GM21447 (cell line): Measurements from ENCODE around the gene ONECUT1.

Experiments
- ATAC-seq: cut with Tn5 transposase; IDR thresholded peaks from one replicate; pipeline ENCODE4 v1.9.1; 2021; ENCODE audit not compliant: unreplicated experiment

ONECUT1 gene

DNA sequence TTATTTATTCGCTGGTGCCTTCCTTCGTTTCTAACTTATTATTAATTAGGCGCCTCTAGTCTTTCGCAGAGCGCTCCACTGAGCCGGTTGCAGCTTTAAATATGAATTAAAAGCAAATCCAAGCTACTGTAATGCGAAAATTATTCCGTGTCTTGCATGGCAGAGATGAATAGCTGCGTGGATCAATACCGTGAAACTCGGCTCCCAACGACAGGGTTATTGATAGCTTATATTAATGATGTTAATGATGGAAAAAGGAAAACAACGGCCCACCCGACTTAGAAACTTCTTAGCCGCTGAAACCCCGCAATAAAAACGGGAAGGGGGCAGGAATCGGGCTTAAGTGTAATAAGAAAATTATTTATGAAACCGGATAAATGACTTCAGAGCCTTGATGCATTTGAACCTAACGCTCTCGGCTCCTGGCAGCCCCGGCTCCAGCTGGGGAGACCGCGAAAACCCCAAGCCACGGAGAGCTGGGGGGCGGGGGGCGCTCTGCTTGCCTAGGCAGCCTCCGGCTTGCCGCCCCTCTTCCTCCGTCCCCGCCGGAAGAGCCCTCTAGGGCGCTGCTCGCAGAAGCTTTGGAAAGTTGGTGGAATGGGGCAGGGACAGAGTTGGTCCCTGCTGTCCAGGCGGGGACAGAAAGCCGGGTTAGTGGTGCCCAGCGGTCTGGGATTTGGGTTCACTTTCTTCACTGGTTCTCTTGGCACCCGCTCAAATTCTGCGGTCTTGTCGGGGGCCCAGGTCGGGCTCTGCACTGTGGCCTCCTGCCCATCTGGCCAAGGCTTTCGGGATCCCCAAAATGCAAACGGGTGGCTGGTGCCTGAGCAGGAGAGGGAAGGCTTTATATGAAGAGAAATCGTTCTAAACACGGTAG lies 7.7 kb upstream of the ONECUT1 start:
- ATAC-seq: no peak

DNA sequence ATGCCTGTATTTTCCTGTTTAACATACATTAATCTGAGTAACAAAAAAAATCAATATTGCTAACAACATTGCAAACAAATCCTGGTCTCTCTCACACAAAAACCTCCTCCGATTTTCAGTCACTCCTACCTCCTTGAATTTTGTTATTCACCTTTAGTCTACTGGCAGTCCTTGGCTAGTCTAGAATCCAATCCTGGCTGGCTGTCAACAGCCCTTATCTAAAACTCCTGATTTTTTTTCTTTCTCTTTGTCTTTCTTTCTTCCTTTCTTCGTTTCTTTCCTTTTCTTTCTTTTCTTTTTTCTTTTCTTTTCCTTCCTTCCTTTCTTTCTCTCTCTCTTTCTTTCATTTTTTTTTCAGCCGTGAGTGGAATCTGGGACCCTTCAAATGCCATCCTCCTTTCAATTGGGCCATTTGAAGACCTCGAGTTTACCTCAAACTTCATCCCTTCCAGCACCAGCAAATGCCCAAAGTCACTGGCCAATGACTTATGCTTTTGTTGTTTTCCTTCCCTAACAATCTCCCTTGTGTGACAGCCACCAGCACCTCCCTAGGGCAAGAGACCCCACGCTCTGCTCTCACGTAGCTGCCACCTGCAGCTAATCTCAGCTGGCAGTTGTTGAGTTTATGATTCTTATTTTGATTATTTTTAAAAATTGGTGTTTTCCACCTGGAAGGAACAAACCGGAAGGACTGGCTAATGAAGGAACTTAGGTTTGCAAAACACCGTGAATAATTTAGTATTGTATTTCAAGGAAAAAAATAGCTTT lies 6.8 kb upstream of the ONECUT1 start:
- ATAC-seq: no peak

DNA sequence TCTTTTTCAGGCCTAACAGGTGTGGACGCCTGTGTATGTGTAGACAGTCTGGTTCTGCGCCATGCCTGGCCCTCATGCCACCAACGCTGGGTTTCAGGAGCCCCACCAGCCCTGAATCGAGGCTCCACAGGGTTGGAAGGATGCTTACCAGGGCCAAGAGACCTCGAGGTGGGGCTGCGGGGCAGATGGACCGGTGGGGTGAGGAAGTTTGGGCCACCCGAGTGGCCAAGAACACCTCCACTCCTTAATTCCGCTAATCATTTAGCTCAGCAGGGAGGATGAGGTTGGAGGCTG lies 6.0 kb upstream of the ONECUT1 start:
- ATAC-seq: no peak

DNA sequence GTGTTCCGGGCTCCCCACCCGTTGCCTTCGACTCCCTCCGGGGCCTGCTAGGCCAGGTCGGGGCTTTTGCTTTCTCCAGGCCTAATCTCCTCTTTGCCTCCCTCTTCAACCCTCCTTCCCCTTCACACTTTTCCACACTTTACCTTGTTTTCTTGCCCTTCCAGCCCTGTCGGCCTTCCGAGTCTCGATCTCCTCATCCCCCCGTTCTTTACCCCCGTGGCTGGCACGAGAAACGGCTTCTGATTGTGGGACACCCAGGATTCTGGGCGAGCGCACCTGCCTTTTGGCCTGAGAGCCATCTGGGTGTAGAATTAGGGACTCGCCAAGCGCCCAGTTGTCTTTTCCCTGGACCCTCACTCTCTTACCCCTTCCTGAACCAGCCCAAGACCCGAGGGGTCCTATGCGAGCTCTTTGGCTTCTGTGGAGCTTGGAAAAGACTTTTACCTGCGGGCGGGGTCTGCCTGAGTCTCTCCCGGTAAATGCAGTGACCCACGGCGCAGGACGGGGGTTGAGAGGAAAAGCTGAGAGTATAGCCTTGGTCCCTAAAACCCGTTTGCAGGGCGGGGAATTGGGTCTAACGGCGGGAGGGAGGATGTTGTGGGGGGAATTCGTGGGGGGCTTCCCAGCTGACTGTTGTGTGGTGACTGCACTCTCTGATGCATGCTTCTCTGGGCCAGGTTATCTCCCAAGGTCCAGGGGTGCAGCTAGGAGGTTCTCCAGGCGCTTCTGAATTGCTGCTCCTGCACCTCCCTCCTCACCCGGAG lies 5.5 kb upstream of the ONECUT1 start:
- ATAC-seq: no peak

DNA sequence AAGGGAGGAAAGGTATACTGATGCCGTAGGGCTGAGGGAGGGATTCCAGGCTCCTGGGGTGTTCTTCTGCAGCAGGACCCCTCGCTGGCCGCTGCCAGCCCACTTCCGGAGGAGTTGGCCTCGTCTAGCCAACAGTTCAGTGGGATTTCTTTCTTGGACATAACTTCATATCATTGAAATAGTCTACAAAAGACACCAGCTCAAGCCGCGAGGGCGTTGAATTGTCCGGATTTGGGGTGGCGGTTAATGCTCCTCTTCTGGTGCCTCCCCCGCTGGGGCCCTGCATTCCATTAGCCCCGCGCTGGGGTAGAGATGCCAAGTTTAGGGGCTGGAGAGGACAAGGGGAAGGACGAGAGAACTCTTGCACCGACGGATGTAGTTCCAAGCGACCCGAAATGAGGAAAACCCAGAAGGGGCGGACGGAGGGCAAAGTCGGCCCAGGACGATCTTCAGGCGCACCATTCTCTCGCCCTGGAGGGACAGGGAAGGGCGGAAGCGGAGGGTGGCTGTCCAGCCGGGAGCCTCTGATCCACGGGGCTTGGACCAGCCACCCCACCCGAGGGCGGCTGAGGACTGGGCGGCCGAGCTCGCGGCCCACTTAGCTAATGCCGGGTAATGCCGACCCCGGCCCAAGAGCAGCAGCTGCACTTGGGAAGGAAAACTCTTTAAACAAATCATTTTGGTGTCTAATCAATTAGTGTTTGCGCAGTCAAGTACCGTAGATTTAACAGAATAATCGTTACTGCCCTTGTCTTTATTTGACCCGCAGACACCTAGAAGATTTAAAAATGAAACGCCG lies 4.7 kb upstream of the ONECUT1 start:
- no peak for ATAC-seq

DNA sequence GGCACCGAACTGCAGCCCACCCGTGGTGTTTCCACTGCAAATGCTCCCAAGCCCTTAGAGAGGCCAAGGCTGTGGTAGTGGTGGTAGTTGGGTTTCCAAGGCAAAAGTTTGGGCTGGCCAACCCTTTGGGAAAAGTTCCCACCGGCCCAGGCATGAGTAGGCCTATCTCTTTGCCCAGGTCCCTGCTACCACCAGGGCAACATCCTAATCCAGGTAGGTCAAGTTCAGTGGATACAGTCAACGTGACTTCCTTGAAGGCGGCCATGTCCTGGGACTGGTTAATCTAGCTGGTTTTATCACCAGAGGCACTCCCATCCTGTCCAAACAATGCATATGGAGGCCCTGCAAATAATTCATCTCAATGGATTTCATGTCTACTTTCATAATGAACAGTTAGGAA lies 1.6 kb upstream of the ONECUT1 start:
- ATAC-seq: no peak

DNA sequence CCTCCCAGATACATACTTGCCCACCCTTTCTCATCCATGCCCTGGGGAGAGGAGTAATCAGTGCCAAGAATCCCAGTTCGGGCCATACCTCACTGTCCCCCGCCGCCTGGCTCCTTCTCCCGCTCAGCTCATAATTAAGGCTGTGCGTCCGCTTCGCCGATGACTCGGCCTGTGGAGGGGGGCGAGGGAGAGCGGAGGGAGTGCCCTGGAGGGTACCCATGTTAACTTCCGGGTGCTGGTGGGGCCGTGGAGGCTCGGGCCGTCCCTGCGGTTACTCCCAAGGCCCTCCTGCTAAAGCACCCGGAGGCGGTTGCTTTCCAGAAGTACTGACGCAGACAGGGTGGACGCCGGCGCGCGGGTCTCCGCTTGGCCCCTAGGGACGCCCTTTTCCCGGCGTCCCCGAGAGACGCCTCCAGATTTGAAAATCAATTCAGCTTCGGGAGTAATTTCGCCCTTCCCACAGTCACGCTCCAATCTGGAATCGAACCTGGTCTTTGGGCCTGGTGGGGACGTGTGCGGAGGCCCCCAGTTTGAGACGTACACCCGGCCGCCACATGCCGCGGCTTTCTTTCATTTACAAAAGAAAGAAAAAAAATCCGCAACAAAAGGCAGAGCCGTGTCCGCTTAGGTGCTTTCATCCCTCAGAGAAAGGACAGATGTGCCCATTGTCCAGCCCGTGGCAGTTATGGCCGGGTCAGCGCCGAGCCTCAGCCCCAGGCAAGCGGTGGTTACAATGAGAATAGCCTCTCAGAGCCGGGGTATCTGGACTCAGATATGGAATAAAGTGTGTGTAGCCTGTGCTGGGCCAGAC lies 1.0 kb upstream of the ONECUT1 start:
- ATAC-seq: no peak

DNA sequence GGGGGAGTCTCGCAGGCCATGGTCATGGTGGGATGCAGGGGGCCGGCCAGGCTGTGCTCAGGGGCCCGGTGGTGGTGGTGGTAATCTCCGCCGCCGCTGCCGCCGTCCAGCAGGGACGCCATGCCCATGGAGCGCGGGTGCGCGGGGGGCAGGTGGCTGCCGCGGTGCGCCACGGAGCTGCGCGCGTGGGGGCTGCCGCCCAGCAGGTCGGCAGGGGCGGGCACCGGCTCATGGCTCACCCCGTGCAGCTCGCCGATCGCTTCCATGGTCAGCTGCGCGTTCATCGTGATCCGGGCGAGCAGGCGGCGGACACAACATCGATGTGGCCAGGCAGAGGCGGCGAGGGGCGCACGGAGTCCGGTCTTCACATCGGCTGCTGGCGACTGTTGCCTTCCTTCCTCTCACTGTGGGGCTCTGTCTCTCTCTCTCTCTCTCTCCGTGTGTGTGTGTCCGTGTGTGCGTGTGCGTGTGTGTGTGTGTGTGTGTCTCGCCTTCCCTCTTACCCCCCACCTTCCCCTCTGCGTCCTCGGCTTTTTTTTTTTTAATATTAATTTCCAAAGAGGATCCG lies 451 bp downstream of the ONECUT1 start:
- ATAC-seq: peak; percentile 29

DNA sequence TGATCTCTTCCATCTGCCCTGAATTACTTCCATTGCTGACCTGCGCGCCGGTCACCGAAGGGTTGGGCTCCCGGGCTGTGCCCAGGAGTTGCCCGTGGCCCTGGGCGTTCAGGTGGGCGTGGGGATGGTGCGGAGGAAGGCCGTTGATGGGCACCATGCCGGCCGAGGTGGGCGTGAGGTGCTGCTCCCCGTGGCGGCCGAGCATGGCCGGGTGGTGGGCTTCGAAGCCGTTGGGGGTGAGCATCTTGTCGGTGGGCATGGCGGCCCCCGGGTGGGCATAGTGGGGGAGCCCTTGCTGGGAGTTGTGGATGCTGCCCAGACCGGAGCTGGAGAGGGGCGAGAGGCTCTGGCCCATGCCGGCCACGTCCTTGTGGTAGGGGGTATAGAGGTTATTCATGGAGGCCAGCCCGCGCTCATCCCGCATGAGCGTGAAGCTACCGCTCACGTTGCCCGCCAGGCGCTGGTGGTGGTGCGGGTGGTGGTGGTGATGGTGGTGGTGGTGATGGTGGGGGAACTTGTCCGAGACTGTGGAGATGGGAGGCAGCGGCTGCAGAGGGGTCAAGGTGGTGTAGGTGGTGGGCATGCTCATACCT lies 1.0 kb downstream of the ONECUT1 start:
- no peak for ATAC-seq

DNA sequence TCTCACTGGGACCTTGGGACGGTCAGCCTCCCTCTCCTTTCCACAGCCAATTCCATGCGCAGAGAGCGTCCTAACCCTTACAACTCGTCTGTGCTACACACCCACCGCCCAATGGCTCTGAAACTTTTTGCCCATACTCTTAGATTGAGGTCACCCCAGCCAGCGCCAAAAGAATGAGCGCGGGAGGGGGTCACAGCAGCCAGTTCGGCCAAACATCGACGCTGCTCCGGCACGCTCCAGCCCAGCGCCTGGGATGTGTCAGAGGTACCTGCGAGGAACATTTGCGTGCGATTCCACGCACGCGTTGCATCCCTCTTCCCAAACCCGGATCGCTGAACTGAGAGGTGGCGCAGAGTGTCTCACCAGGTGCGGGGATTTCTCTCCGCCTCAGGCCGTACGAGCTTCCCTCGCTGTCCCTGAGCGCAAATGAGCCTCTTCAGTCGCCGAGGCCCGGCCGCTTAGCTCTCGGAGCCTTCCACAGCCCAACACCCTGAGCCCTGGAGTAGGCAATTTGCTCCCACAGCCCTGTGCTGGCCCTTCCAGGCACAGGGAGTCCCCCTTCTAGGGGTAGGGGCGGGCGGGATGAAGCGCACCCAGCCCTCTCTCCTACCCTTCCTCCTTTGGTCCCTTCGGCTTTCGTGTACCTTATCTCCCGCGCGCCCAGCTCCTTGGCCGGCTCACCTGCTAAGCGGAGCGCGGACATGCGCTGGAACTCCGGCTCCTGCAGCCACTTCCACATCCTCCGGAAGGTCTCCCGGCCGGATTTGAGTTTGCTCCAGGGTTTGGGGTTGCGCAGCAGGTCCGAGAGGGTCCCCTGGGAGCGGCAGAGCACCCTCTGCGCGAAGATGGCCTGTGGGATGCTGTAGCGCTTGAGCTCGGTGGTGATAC lies 1.8 kb downstream of the ONECUT1 start:
- ATAC-seq: no peak

DNA sequence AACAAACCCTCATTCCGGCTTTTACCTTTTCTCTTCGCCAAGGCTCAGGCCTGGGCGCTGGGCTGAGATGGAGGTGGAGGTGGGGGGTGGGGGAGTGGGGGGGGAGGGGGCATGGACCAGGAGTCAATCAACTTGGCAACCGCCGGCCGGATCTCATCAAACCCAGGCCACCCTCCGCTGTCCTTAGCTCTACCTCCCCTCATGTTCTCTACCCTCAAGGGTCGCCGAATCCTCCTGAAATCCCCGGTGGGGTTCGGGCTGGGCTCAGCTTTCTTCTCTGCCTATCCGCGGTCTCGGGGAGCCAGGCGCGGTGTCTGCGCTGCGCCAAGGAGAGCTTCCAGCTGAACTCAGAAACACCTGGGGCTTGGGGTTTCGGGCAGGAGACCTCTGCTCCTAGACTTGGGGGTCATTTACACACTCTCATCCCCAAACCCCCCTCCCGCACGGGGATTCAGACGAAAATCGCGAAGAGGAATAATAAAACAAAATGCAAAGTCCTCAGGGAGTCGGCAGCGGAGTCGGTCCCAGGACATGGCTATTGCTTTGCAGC lies 2.5 kb downstream of the ONECUT1 start:
- ATAC-seq: no peak

DNA sequence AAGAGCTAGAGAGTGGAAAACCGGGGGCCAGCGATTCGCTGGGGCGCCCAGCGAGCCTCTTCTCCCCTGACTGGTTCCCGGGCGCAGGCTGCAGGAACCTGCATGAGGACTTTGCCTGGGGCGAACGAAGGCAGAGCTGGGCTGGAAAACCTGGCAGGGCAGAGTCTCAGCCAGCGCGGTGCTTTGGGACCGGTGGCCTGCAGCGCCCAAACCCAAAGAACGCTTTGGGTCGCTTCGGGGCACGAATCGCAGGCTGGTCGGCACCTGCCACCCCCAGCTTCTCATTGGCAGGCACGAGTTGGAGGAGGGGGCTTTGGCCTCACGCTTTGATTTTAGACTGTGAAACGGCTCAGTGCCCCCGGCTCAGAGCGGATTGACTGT lies 3.0 kb downstream of the ONECUT1 start:
- no peak for ATAC-seq

DNA sequence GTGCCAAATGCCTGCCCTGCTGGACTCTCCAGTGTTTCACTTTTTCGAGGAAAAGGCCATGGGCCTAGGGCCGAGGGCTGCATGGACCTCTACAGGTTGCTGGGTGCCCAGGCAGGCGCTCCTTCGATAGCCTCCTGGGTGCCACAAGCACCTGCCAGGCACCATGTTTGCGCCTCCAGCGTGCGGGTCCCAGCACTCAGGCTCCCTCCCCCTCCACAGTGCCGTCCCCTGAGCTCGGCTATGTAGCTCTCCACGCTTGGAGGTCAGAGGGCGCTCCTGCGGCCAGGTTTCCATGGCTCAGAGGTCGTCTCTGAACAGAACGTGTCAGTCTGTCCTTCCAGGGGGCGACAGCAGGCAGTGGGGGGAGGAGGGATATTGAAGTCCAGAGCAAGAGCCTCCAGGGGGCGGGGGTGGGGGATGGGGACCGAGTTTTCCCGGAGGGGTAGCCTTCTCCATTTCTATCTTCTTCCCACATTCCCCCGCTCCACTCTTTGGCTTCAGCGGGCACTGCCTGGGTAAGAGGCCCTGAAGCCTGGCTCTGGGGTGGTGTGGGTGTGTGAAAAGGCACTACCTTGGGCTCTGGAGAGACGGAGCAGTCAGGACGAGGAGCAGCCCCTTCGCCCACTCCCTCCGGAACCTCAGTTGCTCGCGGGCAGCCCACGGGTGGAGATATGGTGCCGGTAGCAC lies 3.6 kb downstream of the ONECUT1 start:
- ATAC-seq: no peak

DNA sequence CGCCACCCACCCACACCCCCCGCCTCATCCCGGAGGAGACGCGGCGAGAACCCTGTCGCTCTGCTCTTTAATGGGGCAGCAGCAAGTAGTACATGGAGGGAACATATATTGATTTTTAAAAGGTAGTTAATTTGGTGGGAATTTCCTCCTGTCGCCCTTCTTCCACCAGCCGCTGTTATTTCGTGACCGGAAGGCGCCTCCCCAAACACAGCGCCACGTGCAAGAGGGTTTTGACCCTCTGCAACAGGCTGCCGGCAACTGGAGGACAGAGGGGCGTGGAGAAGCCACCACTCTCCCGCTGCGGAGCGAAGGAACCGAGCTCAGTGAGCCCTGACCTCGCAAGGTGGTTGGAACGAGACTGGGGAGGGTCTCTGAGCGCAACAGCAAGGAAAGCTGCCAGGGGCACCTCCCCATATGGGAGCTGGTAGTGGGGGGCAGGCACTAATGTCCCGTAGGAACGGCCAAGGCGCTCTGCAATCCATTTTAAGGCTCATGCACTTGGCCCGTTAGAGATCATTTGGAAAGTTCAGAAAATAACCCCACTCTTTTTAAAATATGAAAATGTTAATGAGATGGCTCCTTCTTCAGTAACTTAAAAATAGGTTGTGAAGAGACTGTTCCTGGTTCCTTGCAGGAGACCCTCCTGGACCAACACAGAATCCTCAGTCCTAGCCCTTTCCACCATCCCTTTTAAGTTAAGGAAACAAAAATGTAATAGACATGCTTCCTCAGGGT lies 4.3 kb downstream of the ONECUT1 start:
- ATAC-seq: no peak

DNA sequence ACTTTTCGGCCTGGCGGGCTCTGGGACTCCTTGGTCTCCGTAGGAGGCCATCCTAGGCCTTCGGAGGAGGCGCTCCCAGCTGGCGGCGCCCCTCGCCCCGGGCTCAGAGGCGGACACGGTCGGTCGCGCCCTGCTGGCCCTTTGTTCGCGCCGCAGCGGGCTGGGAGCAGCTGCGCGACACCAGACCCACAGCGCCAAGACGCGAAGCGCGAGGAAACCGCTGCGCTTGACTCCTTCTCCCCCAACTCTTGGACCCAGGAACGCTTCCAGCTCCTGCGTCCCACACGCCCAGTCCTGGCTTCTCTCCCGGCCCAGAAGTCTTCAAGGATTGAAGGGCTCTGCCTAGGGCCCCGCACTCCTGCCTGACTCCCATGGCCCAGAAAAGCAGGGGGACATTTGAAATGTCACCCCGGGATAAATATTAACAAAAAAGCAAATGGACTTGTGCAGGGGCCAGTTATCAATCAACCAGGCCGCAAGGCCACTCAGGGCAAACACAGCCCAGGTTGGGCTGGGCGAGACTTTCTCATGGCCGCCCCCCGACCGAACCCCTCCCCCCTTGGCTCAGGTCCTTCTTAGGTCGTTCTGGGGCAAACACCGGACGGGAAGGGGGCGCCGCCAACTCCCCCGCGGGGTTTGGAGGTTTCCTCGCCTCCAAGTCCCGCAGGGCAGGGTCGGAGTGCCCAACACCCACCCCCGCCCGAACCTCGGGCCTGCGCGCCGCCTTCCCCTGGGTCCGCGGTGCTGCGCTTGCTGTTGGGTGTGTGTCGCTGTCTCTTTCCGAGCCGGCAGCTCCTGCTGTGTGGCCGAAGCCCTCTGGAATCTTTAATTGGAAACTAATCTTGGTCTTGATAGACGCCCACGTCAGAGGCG lies 5.1 kb downstream of the ONECUT1 start:
- ATAC-seq: no peak
